Stomach smooth muscle (tissue), 2 donors: ENCODE measurements around the gene FBXL16.
"Not testable (repeated sequence)": the region's sequence is repeated elsewhere in the genome, so short reads cannot be mapped to it uniquely, and the experiment has no call there.

ENCODE experiments used
- H3K27ac ChIP-seq: one replicate; pipeline ENCODE4 v1.7.0; 2013; ENCODE audit warnings: mild to moderate bottlenecking, low read length, inconsistent platforms
- H3K27me3 ChIP-seq, 2 donors: one replicate each; pipeline ENCODE4 v1.7.0; 2013; ENCODE audit warnings: low read length in 2 of 2; ENCODE audit not compliant: insufficient read depth in 2 of 2, control insufficient read depth in 1 of 2
- H3K36me3 ChIP-seq, 2 donors: one replicate each; pipeline ENCODE4 v1.7.0; 2013; ENCODE audit warnings: low read length in 2 of 2; ENCODE audit not compliant: control insufficient read depth in 2 of 2, insufficient read depth in 2 of 2
- H3K4me1 ChIP-seq: one replicate; pipeline ENCODE4 v1.7.0; 2013; ENCODE audit warnings: low read length; ENCODE audit not compliant: control insufficient read depth, insufficient read depth
- H3K4me3 ChIP-seq, 2 donors: one replicate each; pipeline ENCODE4 v1.7.0; 2013; ENCODE audit warnings: low read length in 2 of 2
- H3K9ac ChIP-seq, 2 donors: one replicate each; pipeline ENCODE4 v1.7.0; 2013; ENCODE audit warnings: low read length in 2 of 2, mild to moderate bottlenecking in 1 of 2
- H3K9me3 ChIP-seq, 2 donors: one replicate each; pipeline ENCODE4 v1.7.0; 2013; ENCODE audit warnings: low read length in 2 of 2; ENCODE audit not compliant: control insufficient read depth in 2 of 2
- donor health status: healthy.
- donor health status: Pancreatic carcinoma.

Gene FBXL16

GRCh38 chr16:705431-706188 lies at the start of gene FBXL16:
Gene FBXL16 (minus strand): TSS chr16:705801. CDS start chr16:697405, 8,396 bp downstream.
- Histone ChIP-seq H3K27me3 (peaks cover 77 to 84% of the 10 kb centered on the region in 2 donors), H3K36me3 (no peaks in the 10 kb centered on the region), H3K9me3 (no peaks in the 10 kb centered on the region), H3K9ac (no peak within 1 kb of the TSS), H3K27ac (no peak within 1 kb of the TSS), H3K4me3 (no peak within 1 kb of the TSS), H3K4me1 (peaks cover 18% of the 10 kb centered on the region)

- Histone ChIP-seq H3K27me3 (peaks cover 2 to 4% of the 10 kb centered on the region in 2 donors), H3K27ac (no peak overlapping the region), H3K4me3 (no peak overlapping the region), H3K9me3 (peaks cover 0 to 4% of the 10 kb centered on the region in 2 donors), H3K4me1 (peaks cover 4% of the 10 kb centered on the region), H3K36me3 (no peaks in the 10 kb centered on the region), H3K9ac (no peak overlapping the region)
These were observed 49.1 kb upstream of the FBXL16 start for GRCh38 chr16:754656-755055.

GRCh38 chr16:754121-754607 lies 48.6 kb upstream of the FBXL16 start:
- H3K36me3 ChIP-seq, H3K27me3 ChIP-seq, H3K9ac ChIP-seq, H3K27ac ChIP-seq, H3K4me3 ChIP-seq, H3K4me1 ChIP-seq, H3K9me3 ChIP-seq: not testable (repeated sequence)

GRCh38 chr16:752007-752312 lies 46.4 kb upstream of the FBXL16 start:
- H3K27ac ChIP-seq = no peak overlapping the region
- H3K4me1 ChIP-seq = peaks cover 4% of the 10 kb centered on the region
- peaks cover 2 to 4% of the 10 kb centered on the region in 2 donors for H3K27me3 ChIP-seq
- no peak overlapping the region for H3K4me3 ChIP-seq
- peaks cover 0 to 4% of the 10 kb centered on the region in 2 donors for H3K9me3 ChIP-seq
- no peaks in the 10 kb centered on the region for H3K36me3 ChIP-seq
- no peak overlapping the region for H3K9ac ChIP-seq

GRCh38 chr16:751152-752006 lies 45.8 kb upstream of the FBXL16 start:
- peaks cover 0 to under 1% of the 10 kb centered on the region in 2 donors for H3K9me3 ChIP-seq
- H3K36me3 ChIP-seq = no peaks in the 10 kb centered on the region
- H3K4me3 ChIP-seq = no peak overlapping the region
- H3K4me1 ChIP-seq = peaks cover 4% of the 10 kb centered on the region
- H3K27me3 ChIP-seq = peaks cover 1 to 4% of the 10 kb centered on the region in 2 donors
- peak overlapping the region; percentile 18 for H3K27ac ChIP-seq
- no peak overlapping the region for H3K9ac ChIP-seq

- Histone ChIP-seq H3K4me1 (peaks cover 4% of the 10 kb centered on the region), H3K27me3 (peaks cover 0 to 4% of the 10 kb centered on the region in 2 donors), H3K4me3 (no peak overlapping the region), H3K36me3 (no peaks in the 10 kb centered on the region), H3K9ac (no peak overlapping the region), H3K27ac (peak overlapping the region; percentile 18), H3K9me3 (no peaks in the 10 kb centered on the region)
These were observed 44.9 kb upstream of the FBXL16 start for GRCh38 chr16:750485-750884.

GRCh38 chr16:749010-749409 lies 43.4 kb upstream of the FBXL16 start:
- Histone ChIP-seq H3K4me3 (no peak overlapping the region), H3K27ac (no peak overlapping the region), H3K9ac (no peak overlapping the region), H3K27me3 (peaks cover 0 to 4% of the 10 kb centered on the region in 2 donors), H3K4me1 (peaks cover 4% of the 10 kb centered on the region), H3K9me3 (no peaks in the 10 kb centered on the region), H3K36me3 (no peaks in the 10 kb centered on the region)

- H3K4me1 ChIP-seq = peaks cover 4% of the 10 kb centered on the region
- H3K36me3 ChIP-seq = no peaks in the 10 kb centered on the region
- no peaks in the 10 kb centered on the region for H3K9me3 ChIP-seq
- no peak overlapping the region for H3K9ac ChIP-seq
- no peak overlapping the region for H3K27ac ChIP-seq
- H3K4me3 ChIP-seq = no peak overlapping the region
- no peaks in the 10 kb centered on the region for H3K27me3 ChIP-seq
These were observed 42.6 kb upstream of the FBXL16 start for GRCh38 chr16:747978-748746.

GRCh38 chr16:746637-747036 lies 41.0 kb upstream of the FBXL16 start:
- Histone ChIP-seq H3K9me3 (no peaks in the 10 kb centered on the region), H3K36me3 (no peaks in the 10 kb centered on the region), H3K4me3 (no peak overlapping the region), H3K4me1 (no peaks in the 10 kb centered on the region), H3K27me3 (no peaks in the 10 kb centered on the region), H3K9ac (no peak overlapping the region), H3K27ac (no peak overlapping the region)

- Histone ChIP-seq H3K4me1 (peaks cover 4% of the 10 kb centered on the region), H3K4me3 (no peak overlapping the region), H3K27ac (no peak overlapping the region), H3K9me3 (no peaks in the 10 kb centered on the region), H3K27me3 (no peaks in the 10 kb centered on the region), H3K36me3 (no peaks in the 10 kb centered on the region), H3K9ac (no peak overlapping the region)
These were observed 40.1 kb upstream of the FBXL16 start for GRCh38 chr16:745739-746138.
